ENCODE data around the gene FBN3.
A peak's percentile ranks its signal among the peaks of the same experiment; 100 is the strongest.

The FBN3 gene

GRCh38 chr19:8075158-8076074 lies 74.0 kb downstream of the FBN3 start:
- H3K56ac ChIP-seq (ENCODE audit: low read length) = no peak overlapping the region
- no peak overlapping the region for H3K27ac ChIP-seq (ENCODE audit: low read depth, low read length)
- no peak overlapping the region for H4K5ac ChIP-seq (ENCODE audit: low read length)
- H3K79me1 ChIP-seq (ENCODE audit: low read length) = no peaks in the 10 kb centered on the region
- no peak overlapping the region for H3K18ac ChIP-seq (ENCODE audit: low read length)
- no peaks in the 10 kb centered on the region for H3K27me3 ChIP-seq (ENCODE audit: insufficient read depth, low read length, poor library complexity)
- no peak overlapping the region for H3K9ac ChIP-seq (ENCODE audit: low read length)
- no peaks in the 10 kb centered on the region for H3K79me2 ChIP-seq (ENCODE audit: control insufficient read depth, insufficient read depth, low read length)
- no peak overlapping the region for H3K4me3 ChIP-seq (ENCODE audit: low read length)
- no peaks in the 10 kb centered on the region for H3K4me1 ChIP-seq (ENCODE audit: control insufficient read depth, low read depth, low read length)
- H3K36me3 ChIP-seq (ENCODE audit: control insufficient read depth, insufficient read depth, low read length) = peaks cover 5% of the 10 kb centered on the region
- H3K4me2 ChIP-seq (ENCODE audit: low read length) = no peak overlapping the region
- H3K23ac ChIP-seq (ENCODE audit: low read length) = no peak overlapping the region
- no CpG with 5 or more reads among the region's 13 CpGs for WGBS (ENCODE audit: extremely low coverage, insufficient coverage, low lambda C conversion rate)
- no peak overlapping the region for H2AK5ac ChIP-seq (ENCODE audit: low read length)
- H2BK15ac ChIP-seq (replicated peaks; ENCODE audit: low read depth) = no peak overlapping the region
- H4K8ac ChIP-seq (ENCODE audit: low read depth, low read length) = no peak overlapping the region
- H3K4ac ChIP-seq (ENCODE audit: low read depth, low read length) = no peak overlapping the region
- H2BK5ac ChIP-seq (ENCODE audit: low read length) = no peak overlapping the region
- peak; percentile 40 for DNase-seq
- H2BK120ac ChIP-seq (ENCODE audit: low read depth, low read length) = no peak overlapping the region

GRCh38 chr19:8074501-8074900 lies 74.9 kb downstream of the FBN3 start:
- no peak overlapping the region for H3K4ac ChIP-seq (ENCODE audit: low read depth, low read length)
- no peak overlapping the region for H3K4me2 ChIP-seq (ENCODE audit: low read length)
- WGBS (ENCODE audit: extremely low coverage, insufficient coverage, low lambda C conversion rate) = no CpG with 5 or more reads among the region's 1 CpG
- no peak overlapping the region for H2AK5ac ChIP-seq (ENCODE audit: low read length)
- H3K27ac ChIP-seq (ENCODE audit: low read depth, low read length) = no peak overlapping the region
- H2BK120ac ChIP-seq (ENCODE audit: low read depth, low read length) = no peak overlapping the region
- no peak overlapping the region for H4K5ac ChIP-seq (ENCODE audit: low read length)
- no peak overlapping the region for H2BK15ac ChIP-seq (replicated peaks; ENCODE audit: low read depth)
- H3K23ac ChIP-seq (ENCODE audit: low read length) = no peak overlapping the region
- H3K4me3 ChIP-seq (ENCODE audit: low read length) = no peak overlapping the region
- no peak for DNase-seq
- H3K56ac ChIP-seq (ENCODE audit: low read length) = no peak overlapping the region
- no peak overlapping the region for H3K18ac ChIP-seq (ENCODE audit: low read length)
- no peaks in the 10 kb centered on the region for H3K27me3 ChIP-seq (ENCODE audit: insufficient read depth, low read length, poor library complexity)
- no peak overlapping the region for H2BK5ac ChIP-seq (ENCODE audit: low read length)
- no peak overlapping the region for H4K8ac ChIP-seq (ENCODE audit: low read depth, low read length)
- H3K4me1 ChIP-seq (ENCODE audit: control insufficient read depth, low read depth, low read length) = no peaks in the 10 kb centered on the region
- no peak overlapping the region for H3K9ac ChIP-seq (ENCODE audit: low read length)
- peaks cover 5% of the 10 kb centered on the region for H3K36me3 ChIP-seq (ENCODE audit: control insufficient read depth, insufficient read depth, low read length)
- H3K79me1 ChIP-seq (ENCODE audit: low read length) = no peaks in the 10 kb centered on the region
- no peaks in the 10 kb centered on the region for H3K79me2 ChIP-seq (ENCODE audit: control insufficient read depth, insufficient read depth, low read length)

- Histone ChIP-seq H3K9ac (ENCODE audit: low read length) (no peak overlapping the region), H3K27ac (ENCODE audit: low read depth, low read length) (no peak overlapping the region), H3K4me3 (ENCODE audit: low read length) (no peak overlapping the region), H3K36me3 (ENCODE audit: control insufficient read depth, insufficient read depth, low read length) (peaks cover 5% of the 10 kb centered on the region), H3K56ac (ENCODE audit: low read length) (no peak overlapping the region), H3K79me2 (ENCODE audit: control insufficient read depth, insufficient read depth, low read length) (no peaks in the 10 kb centered on the region), H2AK5ac (ENCODE audit: low read length) (no peak overlapping the region), H3K4me2 (ENCODE audit: low read length) (no peak overlapping the region), H3K18ac (ENCODE audit: low read length) (no peak overlapping the region), H2BK5ac (ENCODE audit: low read length) (no peak overlapping the region), H2BK120ac (ENCODE audit: low read depth, low read length) (no peak overlapping the region), H3K4me1 (ENCODE audit: control insufficient read depth, low read depth, low read length) (no peaks in the 10 kb centered on the region), H3K79me1 (ENCODE audit: low read length) (no peaks in the 10 kb centered on the region), H4K8ac (ENCODE audit: low read depth, low read length) (no peak overlapping the region), H3K4ac (ENCODE audit: low read depth, low read length) (no peak overlapping the region), H3K23ac (ENCODE audit: low read length) (no peak overlapping the region), H3K27me3 (ENCODE audit: insufficient read depth, low read length, poor library complexity) (no peaks in the 10 kb centered on the region), H4K5ac (ENCODE audit: low read length) (no peak overlapping the region), H2BK15ac (replicated peaks; ENCODE audit: low read depth) (no peak overlapping the region)
- DNase-seq = no peak
- WGBS (ENCODE audit: extremely low coverage, insufficient coverage, low lambda C conversion rate) = no CpG with 5 or more reads among the region's 15 CpGs
Measured at GRCh38 chr19:8071912-8072311, 77.5 kb downstream of the FBN3 start.

- Histone ChIP-seq H3K23ac (ENCODE audit: low read length) (no peak overlapping the region), H3K4me3 (ENCODE audit: low read length) (no peak overlapping the region), H4K8ac (ENCODE audit: low read depth, low read length) (no peak overlapping the region), H3K27ac (ENCODE audit: low read depth, low read length) (no peak overlapping the region), H3K9ac (ENCODE audit: low read length) (no peak overlapping the region), H3K79me2 (ENCODE audit: control insufficient read depth, insufficient read depth, low read length) (no peaks in the 10 kb centered on the region), H3K27me3 (ENCODE audit: insufficient read depth, low read length, poor library complexity) (no peaks in the 10 kb centered on the region), H2BK120ac (ENCODE audit: low read depth, low read length) (no peak overlapping the region), H3K36me3 (ENCODE audit: control insufficient read depth, insufficient read depth, low read length) (no peaks in the 10 kb centered on the region), H4K5ac (ENCODE audit: low read length) (no peak overlapping the region), H3K4me2 (ENCODE audit: low read length) (no peak overlapping the region), H3K79me1 (ENCODE audit: low read length) (no peaks in the 10 kb centered on the region), H3K4me1 (ENCODE audit: control insufficient read depth, low read depth, low read length) (no peaks in the 10 kb centered on the region), H3K18ac (ENCODE audit: low read length) (no peak overlapping the region), H2BK5ac (ENCODE audit: low read length) (no peak overlapping the region), H3K56ac (ENCODE audit: low read length) (no peak overlapping the region), H2BK15ac (replicated peaks; ENCODE audit: low read depth) (no peak overlapping the region), H2AK5ac (ENCODE audit: low read length) (no peak overlapping the region), H3K4ac (ENCODE audit: low read depth, low read length) (no peak overlapping the region)
- WGBS (ENCODE audit: extremely low coverage, insufficient coverage, low lambda C conversion rate) = no CpG with 5 or more reads among the region's 13 CpGs
- peak; percentile 82 for DNase-seq
Measured at GRCh38 chr19:8069096-8069973, 80.1 kb downstream of the FBN3 start.

GRCh38 chr19:8065875-8066261 lies 83.5 kb downstream of the FBN3 start:
- WGBS (ENCODE audit: extremely low coverage, insufficient coverage, low lambda C conversion rate) = no CpG with 5 or more reads among the region's 20 CpGs
- H2AK5ac ChIP-seq (ENCODE audit: low read length) = no peak overlapping the region
- H3K79me2 ChIP-seq (ENCODE audit: control insufficient read depth, insufficient read depth, low read length) = no peaks in the 10 kb centered on the region
- no peak overlapping the region for H3K4me2 ChIP-seq (ENCODE audit: low read length)
- H3K23ac ChIP-seq (ENCODE audit: low read length) = no peak overlapping the region
- no peaks in the 10 kb centered on the region for H3K27me3 ChIP-seq (ENCODE audit: insufficient read depth, low read length, poor library complexity)
- H2BK120ac ChIP-seq (ENCODE audit: low read depth, low read length) = no peak overlapping the region
- H2BK15ac ChIP-seq (replicated peaks; ENCODE audit: low read depth) = no peak overlapping the region
- no peaks in the 10 kb centered on the region for H3K4me1 ChIP-seq (ENCODE audit: control insufficient read depth, low read depth, low read length)
- no peak overlapping the region for H3K4ac ChIP-seq (ENCODE audit: low read depth, low read length)
- H4K8ac ChIP-seq (ENCODE audit: low read depth, low read length) = no peak overlapping the region
- H3K9ac ChIP-seq (ENCODE audit: low read length) = no peak overlapping the region
- no peak overlapping the region for H3K56ac ChIP-seq (ENCODE audit: low read length)
- H3K18ac ChIP-seq (ENCODE audit: low read length) = no peak overlapping the region
- no peak overlapping the region for H4K5ac ChIP-seq (ENCODE audit: low read length)
- no peak overlapping the region for H3K4me3 ChIP-seq (ENCODE audit: low read length)
- H3K79me1 ChIP-seq (ENCODE audit: low read length) = no peaks in the 10 kb centered on the region
- H3K27ac ChIP-seq (ENCODE audit: low read depth, low read length) = no peak overlapping the region
- no peak overlapping the region for H2BK5ac ChIP-seq (ENCODE audit: low read length)
- H3K36me3 ChIP-seq (ENCODE audit: control insufficient read depth, insufficient read depth, low read length) = no peaks in the 10 kb centered on the region
- no peak for DNase-seq

Data from mesendoderm (in vitro differentiated cells).